Cardiac septum (tissue), 1 donor: ENCODE data around the gene RNF220. TPM values are rescaled to one million over a fixed set of nuclear protein-coding genes. Genes with fewer than 3 reads are reported as not detected.

ENCODE experiments used
- DNase-seq: peaks from one replicate; pipeline ENCODE4 v3.0.0-alpha.2; 2020; ENCODE audit warnings: low spot score
- intact Hi-C: fragments of 100-400 bp; cut with DNase I; formaldehyde crosslinking; loops from one replicate; pipeline ENCODE4 v1.14.0; 2022
- total RNA-seq: library from RNA; stranded (reverse); fragmentation: NEBNext Ultra II Directional; extraction: Animal tissue kit (Norgen Biotek cat#: 25700); gene quantifications from one replicate; pipeline ENCODE4 v1.2.1, GENCODE V29; 2021
- donor health status: DM: no; HTN: no; CAD: no.

RNF220 gene
- total RNA-seq, 1 donor from 2014 or later = 45.6 TPM

GRCh38 chr1:44565259-44565750, 160.2 kb downstream of the RNF220 start:
- peak; percentile 51 for DNase-seq
- intact Hi-C loops = no loop called here

DNA sequence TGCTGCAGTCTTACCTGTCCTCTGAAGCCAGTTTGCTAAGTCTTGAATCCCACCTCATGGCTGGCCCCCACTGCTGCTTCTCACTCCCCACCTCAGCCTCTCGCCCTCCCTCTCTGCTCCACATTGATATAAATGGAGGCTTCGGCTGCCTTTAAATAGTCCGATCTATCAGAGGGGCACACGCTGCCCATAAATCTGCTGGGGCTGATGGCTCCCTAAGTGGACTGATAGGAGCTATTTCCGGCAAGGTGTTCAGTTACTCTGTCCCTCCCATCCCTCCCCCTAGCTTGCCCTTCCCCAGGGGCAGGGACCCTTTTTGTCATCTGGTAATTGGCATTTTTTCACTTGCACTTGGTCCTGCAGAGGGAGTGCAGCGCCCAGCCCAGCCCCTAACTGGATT, 160.8 kb downstream of the RNF220 start:
- intact Hi-C loops = no loop called here
- no peak for DNase-seq

- peak; percentile 68 for DNase-seq
- intact Hi-C loops = no loop called here
Measured at GRCh38 chr1:44566281-44567046, 161.4 kb downstream of the RNF220 start.

- intact Hi-C loops = no loop called here
Measured at GRCh38 chr1:44568128-44568900, 163.3 kb downstream of the RNF220 start.

DNA sequence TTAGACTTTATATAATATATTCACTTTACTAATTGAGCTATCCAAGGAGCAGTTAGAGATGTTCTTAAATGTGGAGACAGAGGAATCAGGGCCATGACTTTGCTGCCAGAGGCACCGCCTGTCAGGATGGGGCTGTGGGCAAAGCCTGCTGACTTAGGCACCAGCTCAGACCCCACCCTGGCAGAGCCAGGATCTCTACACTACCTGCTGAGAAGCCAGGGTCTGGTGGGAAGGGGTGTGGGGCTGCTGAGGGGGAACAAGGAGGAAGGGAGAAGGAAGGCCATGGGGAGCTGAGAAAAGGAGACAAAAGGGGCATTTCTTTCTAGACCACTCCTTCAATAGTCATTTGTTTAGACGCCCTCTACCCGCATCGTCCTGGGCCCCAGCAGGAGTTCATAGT, 164.4 kb downstream of the RNF220 start:
- intact Hi-C loops = no loop called here
- DNase-seq = peak; percentile 54

More at GRCh38 chr1:44568128-44568900, 163.3 kb downstream of the RNF220 start:
- peak; percentile 54 for DNase-seq

- DNase-seq = peak; percentile 29
- intact Hi-C loops = no loop called here
Measured at GRCh38 chr1:44571712-44572571, 166.9 kb downstream of the RNF220 start.

DNA sequence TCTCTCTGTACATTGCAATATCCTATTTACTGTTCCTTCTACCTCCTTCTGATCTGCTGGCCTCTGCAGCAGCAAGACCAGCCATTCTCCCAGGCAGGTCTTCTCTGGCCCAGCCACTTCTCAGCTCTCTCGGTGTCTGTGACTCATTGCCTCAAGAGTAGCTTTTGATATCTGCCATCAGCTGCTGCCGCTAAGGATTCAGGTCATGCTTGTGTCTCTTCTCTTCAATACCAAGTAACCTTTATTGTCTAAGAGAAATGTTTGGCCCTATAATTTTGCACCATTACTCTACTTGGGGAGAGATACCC, 167.5 kb downstream of the RNF220 start:
- peak; percentile 6 for DNase-seq
- intact Hi-C loops = no loop called here

DNA sequence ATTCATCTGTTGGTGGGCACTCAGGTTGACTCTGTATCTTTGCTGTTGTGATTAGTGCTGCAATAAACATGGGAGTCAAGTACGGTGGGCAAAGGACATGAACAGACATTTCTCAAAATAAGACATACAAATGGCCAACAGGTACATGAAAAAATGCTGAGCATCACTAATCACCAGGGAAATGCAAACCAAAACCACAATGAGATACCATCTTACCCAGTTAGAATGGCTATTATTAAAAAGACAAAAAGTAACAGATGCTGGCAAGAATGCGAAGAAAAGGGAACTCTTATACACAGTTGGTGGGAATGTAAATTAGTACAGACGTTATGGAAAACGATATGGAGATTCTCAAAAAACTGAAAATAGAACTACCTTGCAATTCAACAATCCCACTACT, 170.3 kb downstream of the RNF220 start:
- DNase-seq = no peak
- intact Hi-C loops = loop anchor here (5.0 kb wide), 1 partner anchor 193 kb away; no protein-coding TSS in a partner anchor

DNA sequence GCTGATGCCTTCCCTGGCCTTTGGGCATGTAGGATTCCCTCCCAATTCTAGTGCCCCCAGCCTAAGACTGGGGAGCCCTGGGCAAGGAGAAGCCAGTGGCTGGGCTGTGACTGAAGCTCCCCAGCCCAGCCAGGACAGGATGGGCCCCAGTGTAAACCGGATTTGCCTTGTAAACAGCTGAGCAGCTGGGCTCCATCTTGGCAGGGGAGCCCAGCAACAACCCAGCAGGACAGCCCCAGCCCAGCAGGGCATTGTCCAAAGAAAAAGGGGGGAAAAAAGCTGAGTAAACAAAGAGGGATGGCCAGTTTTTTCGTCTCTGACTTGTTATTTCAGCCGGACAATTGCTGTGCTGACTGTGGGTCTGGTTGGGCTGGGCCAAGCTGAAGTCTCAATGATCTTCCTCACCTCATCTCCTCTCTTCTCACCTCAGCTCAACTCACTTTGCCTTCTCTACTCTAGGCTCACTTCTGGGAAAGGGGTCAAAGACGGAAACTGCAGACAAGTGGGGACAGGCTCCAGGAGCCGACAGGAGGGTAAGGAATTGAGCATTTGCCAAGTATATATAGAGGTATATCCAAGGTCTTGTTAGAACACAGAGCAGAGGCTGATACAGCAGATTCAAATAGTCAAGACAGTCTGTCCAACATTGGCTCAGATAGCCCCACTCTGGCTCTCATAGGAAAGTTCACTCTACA, 171.5 kb downstream of the RNF220 start:
- intact Hi-C loops = loop anchor here (5.0 kb wide), 1 partner anchor 194 kb away; no protein-coding TSS in a partner anchor
- DNase-seq = no peak

- intact Hi-C loops = no loop called here
- DNase-seq = peak; percentile 33
Measured at GRCh38 chr1:44581205-44581604, 176.2 kb downstream of the RNF220 start.

DNA sequence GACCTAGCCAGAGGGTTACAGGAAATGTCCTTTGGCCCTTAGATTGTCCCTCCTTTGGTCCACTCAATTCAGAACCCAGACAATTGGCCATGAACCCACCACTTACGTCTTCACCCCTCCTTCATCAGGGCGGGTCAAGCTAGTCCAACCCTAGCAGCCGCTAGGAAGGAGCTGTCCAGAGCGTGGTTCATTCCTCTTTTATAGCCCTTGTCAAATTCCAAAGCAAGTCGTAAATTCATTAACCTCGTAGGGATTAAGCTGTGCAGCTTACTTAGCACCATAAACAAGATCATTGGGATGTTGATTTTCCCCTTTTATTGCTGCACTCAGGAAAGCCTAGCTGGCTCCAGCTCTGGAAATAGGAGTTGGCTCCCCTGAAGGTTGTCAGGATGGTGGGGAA, 179.1 kb downstream of the RNF220 start:
- no peak for DNase-seq
- intact Hi-C loops = no loop called here

DNA sequence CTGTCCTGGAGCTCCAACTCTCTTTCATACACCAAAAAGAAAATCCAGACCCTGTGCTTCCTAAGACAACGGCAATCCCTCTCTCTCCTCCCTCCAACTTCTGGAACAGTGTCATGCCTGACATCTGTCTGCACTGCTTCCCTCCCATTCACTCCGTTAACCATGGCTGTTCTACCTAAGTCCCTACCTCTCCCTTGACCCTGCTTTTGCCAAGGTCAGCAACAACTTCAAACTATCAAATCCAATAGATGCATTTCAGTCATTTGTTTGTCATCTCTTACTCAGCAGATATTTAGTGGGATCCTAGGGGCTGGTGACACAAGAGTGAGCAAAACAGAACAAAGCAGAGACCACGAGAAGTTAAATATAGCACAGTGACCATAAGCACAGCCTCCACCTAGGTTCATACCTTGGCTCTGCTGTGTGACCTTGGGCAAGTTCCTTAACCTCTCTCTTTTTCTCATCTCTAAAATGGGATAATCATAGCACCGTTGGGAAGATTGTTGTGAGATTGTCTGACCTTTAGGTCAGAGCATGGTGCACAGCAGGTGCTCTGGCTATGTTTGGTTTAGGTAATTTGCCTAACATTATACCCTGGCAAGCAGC, 180.4 kb downstream of the RNF220 start:
- intact Hi-C loops = no loop called here
- no peak for DNase-seq

GRCh38 chr1:44587796-44588460, 182.9 kb downstream of the RNF220 start:
- intact Hi-C loops = no loop called here
- no peak for DNase-seq

DNA sequence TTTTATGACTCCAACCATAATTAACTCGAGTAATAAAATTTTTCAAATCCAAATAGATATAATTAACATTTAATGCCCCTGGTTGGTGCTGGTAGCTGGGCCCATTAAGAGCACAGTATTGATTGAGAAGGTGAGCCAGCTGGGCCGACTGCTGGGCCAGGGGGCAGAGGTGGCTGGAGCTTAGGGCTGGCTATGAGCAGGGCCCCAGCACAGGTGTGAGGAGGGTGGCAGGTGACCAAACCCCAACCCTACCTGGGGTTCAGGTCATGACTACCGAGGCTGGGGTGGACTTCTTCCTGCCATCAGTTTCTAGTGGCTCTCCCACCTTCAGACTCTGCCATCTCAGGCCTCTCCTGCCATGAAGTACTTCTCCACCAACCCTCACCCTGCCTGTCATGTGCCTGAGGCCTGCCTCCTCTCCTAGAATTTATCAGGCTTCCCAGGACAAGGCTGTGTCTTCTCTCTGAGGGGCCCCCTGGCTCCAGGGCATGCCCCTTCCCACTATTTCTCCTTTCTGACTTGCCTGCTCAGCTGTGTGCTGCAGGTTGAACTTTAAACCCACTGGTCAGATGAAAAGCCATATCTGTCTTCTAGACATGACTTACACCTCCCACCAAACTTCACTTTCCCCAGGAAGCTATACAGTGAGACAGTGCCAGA, 183.6 kb downstream of the RNF220 start:
- intact Hi-C loops = no loop called here
- DNase-seq = no peak

GRCh38 chr1:44590475-44590874, 185.4 kb downstream of the RNF220 start:
- intact Hi-C loops = no loop called here
- no peak for DNase-seq

- no peak for DNase-seq
- intact Hi-C loops = no loop called here
Measured at GRCh38 chr1:44591381-44591780, 186.3 kb downstream of the RNF220 start.

- intact Hi-C loops = no loop called here
- DNase-seq = no peak
Measured at GRCh38 chr1:44592208-44593145, 187.4 kb downstream of the RNF220 start.
